BLaER1 treated with 17β-estradiol and CSF1 and Interleukin-3, amounts not matched to agents 10 nM and 100 nM (cell line): ENCODE results near the gene CABP7.
A peak's percentile ranks its signal among the peaks of the same experiment; 100 is the strongest.

Experiments used
- H3K27ac ChIP-seq, 11 experiments: shearing (Covaris generic); formaldehyde crosslinking; 2 replicates each; pipeline ENCODE4 v1.8.1; 2022
- H3K27me3 ChIP-seq, 11 experiments: shearing (Covaris generic); formaldehyde crosslinking; 2 replicates each; pipeline ENCODE4 v1.8.1; 2022
- H3K36me3 ChIP-seq, 11 experiments: shearing (Covaris generic); formaldehyde crosslinking; 2 replicates each; pipeline ENCODE4 v1.8.1; 2022
- H3K4me1 ChIP-seq, 10 experiments: shearing (Covaris generic); formaldehyde crosslinking; 2 replicates each; pipeline ENCODE4 v1.8.1; 2022
- H3K4me2 ChIP-seq, 11 experiments: shearing (Covaris generic); formaldehyde crosslinking; 2 replicates each; pipeline ENCODE4 v1.8.1; 2022
- H3K4me3 ChIP-seq, 10 experiments: shearing (Covaris generic); formaldehyde crosslinking; 2 replicates each; pipeline ENCODE4 v1.8.1; 2022
- H3K9ac ChIP-seq, 11 experiments: shearing (Covaris generic); formaldehyde crosslinking; 2 replicates each; pipeline ENCODE4 v1.8.1; 2022
- H3K9me3 ChIP-seq, 11 experiments: shearing (Covaris generic); formaldehyde crosslinking; replicated peaks in 1 of 11; 2 replicates each; pipeline ENCODE4 v1.8.1; 2022
- H4K20me1 ChIP-seq, 11 experiments: shearing (Covaris generic); formaldehyde crosslinking; 2 replicates each; pipeline ENCODE4 v1.8.1; 2022
- Cebpa-rat ChIP-seq, 11 experiments: shearing (Covaris generic); IDR thresholded peaks; 2 replicates each; pipeline ENCODE4 v1.8.1; 2022

CABP7 gene

GRCh38 chr22:29719899-29720645 is at the start of gene CABP7:
CABP7 (plus strand) TSS chr22:29720003; CDS start chr22:29720425, 422 bp downstream.
- no peaks in the 10 kb centered on the region for H3K9me3 ChIP-seq
- no peak within 1 kb of the TSS for H3K27ac ChIP-seq
- peaks cover 71 to 100% (median 96%) of the 10 kb centered on the region in 11 experiments for H3K27me3 ChIP-seq
- H3K4me2 ChIP-seq = peak within 1 kb of the TSS; percentile 76 to 89 (median 86)
- no peak for TF ChIP-seq Cebpa-rat (IDR thresholded peaks at IDR 0.05)
- H4K20me1 ChIP-seq = peaks cover 0 to 95% (median 31%) of the 10 kb centered on the region in 11 experiments; a peak in 14 of 22 replicates
- H3K4me3 ChIP-seq = peak within 1 kb of the TSS; percentile 28 to 66 (median 53); a peak in 17 of 20 replicates
- H3K4me1 ChIP-seq = peaks cover 0 to 14% (median 4%) of the 10 kb centered on the region in 10 experiments; a peak in 6 of 20 replicates
- H3K36me3 ChIP-seq = no peaks in the 10 kb centered on the region
- H3K9ac ChIP-seq = peak within 1 kb of the TSS in 2 of 11 experiments; percentile 6 to 44; a peak in 1 of 22 replicates

DNA sequence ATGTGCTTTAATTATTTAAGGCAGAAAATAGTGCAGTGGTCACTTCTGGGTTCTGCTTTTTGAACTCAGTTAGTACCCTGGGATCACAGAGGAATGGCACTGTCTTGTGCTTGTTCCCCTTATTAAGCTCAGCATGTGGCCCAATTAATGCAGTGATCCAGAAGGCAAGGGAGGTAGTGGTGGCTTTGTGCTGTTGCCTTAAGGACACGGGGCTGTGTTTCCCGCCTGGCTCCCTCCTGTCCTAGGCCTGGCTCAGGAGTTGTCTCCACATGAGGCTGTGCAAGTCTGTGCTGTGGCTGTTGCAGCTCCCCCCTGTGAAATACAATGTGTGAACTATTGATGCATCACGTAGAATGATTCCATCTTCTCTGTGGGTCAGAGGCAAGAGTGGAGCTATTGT is 49.2 kb upstream of the CABP7 start:
- H3K27ac ChIP-seq = no peak overlapping the region
- no peaks in the 10 kb centered on the region for H3K27me3 ChIP-seq
- H4K20me1 ChIP-seq = peaks cover 0 to 42% (median 0%) of the 10 kb centered on the region in 11 experiments; a peak in 8 of 22 replicates
- no peaks in the 10 kb centered on the region for H3K4me1 ChIP-seq
- TF ChIP-seq Cebpa-rat (IDR thresholded peaks at IDR 0.05) = no peak
- no peak overlapping the region for H3K4me2 ChIP-seq
- H3K9ac ChIP-seq = no peak overlapping the region
- H3K9me3 ChIP-seq = no peaks in the 10 kb centered on the region
- H3K36me3 ChIP-seq = peaks cover 86 to 99% (median 97%) of the 10 kb centered on the region in 11 experiments
- no peak overlapping the region for H3K4me3 ChIP-seq

- no peak for TF ChIP-seq Cebpa-rat (IDR thresholded peaks at IDR 0.05)
- no peak overlapping the region for H3K9ac ChIP-seq
- H3K27me3 ChIP-seq = no peaks in the 10 kb centered on the region
- H3K9me3 ChIP-seq = no peaks in the 10 kb centered on the region
- no peak overlapping the region for H3K4me3 ChIP-seq
- peaks cover 96 to 100% (median 99%) of the 10 kb centered on the region in 11 experiments for H3K36me3 ChIP-seq
- no peak overlapping the region for H3K4me2 ChIP-seq
- no peak overlapping the region for H3K27ac ChIP-seq
- peaks cover 0 to 46% (median 0%) of the 10 kb centered on the region in 11 experiments; a peak in 8 of 22 replicates for H4K20me1 ChIP-seq
- no peaks in the 10 kb centered on the region for H3K4me1 ChIP-seq
Observed at GRCh38 chr22:29673361-29674066, 46.3 kb upstream of the CABP7 start.

GRCh38 chr22:29674121-29674520 is 45.7 kb upstream of the CABP7 start:
- TF ChIP-seq Cebpa-rat (IDR thresholded peaks at IDR 0.05) = no peak
- peaks cover 0 to 40% (median 0%) of the 10 kb centered on the region in 11 experiments; a peak in 8 of 22 replicates for H4K20me1 ChIP-seq
- no peak overlapping the region for H3K27ac ChIP-seq
- no peak overlapping the region for H3K4me2 ChIP-seq
- no peak overlapping the region for H3K9ac ChIP-seq
- H3K4me1 ChIP-seq = no peaks in the 10 kb centered on the region
- H3K4me3 ChIP-seq = no peak overlapping the region
- no peaks in the 10 kb centered on the region for H3K9me3 ChIP-seq
- H3K36me3 ChIP-seq = peaks cover 96 to 100% (median 99%) of the 10 kb centered on the region in 11 experiments
- H3K27me3 ChIP-seq = no peaks in the 10 kb centered on the region

DNA sequence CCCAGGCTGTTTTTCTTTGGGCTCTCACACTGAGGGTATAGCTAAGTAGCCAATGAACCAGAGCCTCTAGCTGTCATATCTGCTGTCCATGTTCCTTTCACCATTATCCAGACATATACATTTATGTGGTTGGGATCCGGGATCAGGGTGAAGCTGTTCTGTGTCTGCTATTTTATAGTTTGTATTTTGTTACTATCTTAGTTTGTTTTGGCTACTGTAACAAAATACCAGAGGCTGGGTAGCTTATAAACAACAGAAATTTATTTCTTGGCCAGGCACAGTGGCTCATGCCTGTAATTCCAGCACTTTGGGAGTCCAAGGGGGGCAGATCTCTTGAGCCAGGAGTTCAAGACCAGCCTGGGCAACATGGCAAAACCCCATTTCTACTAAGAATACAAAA is 40.5 kb upstream of the CABP7 start:
- no peaks in the 10 kb centered on the region for H3K4me1 ChIP-seq
- no peak for TF ChIP-seq Cebpa-rat (IDR thresholded peaks at IDR 0.05)
- no peak overlapping the region for H3K4me2 ChIP-seq
- H3K27me3 ChIP-seq = no peaks in the 10 kb centered on the region
- no peaks in the 10 kb centered on the region for H3K9me3 ChIP-seq
- peaks cover 98 to 100% (median 99%) of the 10 kb centered on the region in 11 experiments for H3K36me3 ChIP-seq
- no peak overlapping the region for H3K27ac ChIP-seq
- H4K20me1 ChIP-seq = peaks cover 0 to 26% (median 0%) of the 10 kb centered on the region in 11 experiments; a peak in 7 of 22 replicates
- no peak overlapping the region for H3K4me3 ChIP-seq
- H3K9ac ChIP-seq = no peak overlapping the region

GRCh38 chr22:29683536-29683935 is 36.3 kb upstream of the CABP7 start:
- peaks cover 72 to 100% (median 99%) of the 10 kb centered on the region in 11 experiments for H3K36me3 ChIP-seq
- no peak overlapping the region for H3K4me3 ChIP-seq
- H3K4me1 ChIP-seq = peaks cover 0 to 5% (median 0%) of the 10 kb centered on the region in 10 experiments; a peak in 1 of 20 replicates
- H3K9me3 ChIP-seq = no peaks in the 10 kb centered on the region
- no peaks in the 10 kb centered on the region for H3K27me3 ChIP-seq
- peaks cover 0 to 32% (median 0%) of the 10 kb centered on the region in 11 experiments; a peak in 7 of 22 replicates for H4K20me1 ChIP-seq
- no peak overlapping the region for H3K27ac ChIP-seq
- no peak overlapping the region for H3K4me2 ChIP-seq
- no peak for TF ChIP-seq Cebpa-rat (IDR thresholded peaks at IDR 0.05)
- no peak overlapping the region for H3K9ac ChIP-seq

GRCh38 chr22:29684244-29684643 is 35.6 kb upstream of the CABP7 start:
- Histone ChIP-seq H3K4me2 (no peak overlapping the region), H3K36me3 (peaks cover 65 to 97% (median 93%) of the 10 kb centered on the region in 11 experiments), H3K27ac (no peak overlapping the region)

GRCh38 chr22:29689206-29689879 is 30.5 kb upstream of the CABP7 start:
- no peak for TF ChIP-seq Cebpa-rat (IDR thresholded peaks at IDR 0.05)
- H3K9me3 ChIP-seq = no peaks in the 10 kb centered on the region
- peak overlapping the region in 3 of 11 experiments; percentile 3 to 20 (median 8); a peak in 4 of 22 replicates for H3K4me2 ChIP-seq
- no peak overlapping the region; a peak in 1 of 22 replicates for H3K9ac ChIP-seq
- H3K4me3 ChIP-seq = no peak overlapping the region
- H3K4me1 ChIP-seq = peaks cover 0 to 51% (median 39%) of the 10 kb centered on the region in 10 experiments; a peak in 15 of 20 replicates
- H3K27ac ChIP-seq = no peak overlapping the region
- H3K36me3 ChIP-seq = peaks cover 28 to 88% (median 73%) of the 10 kb centered on the region in 11 experiments
- no peaks in the 10 kb centered on the region for H3K27me3 ChIP-seq
- peaks cover 5 to 74% (median 29%) of the 10 kb centered on the region in 11 experiments; a peak in 16 of 22 replicates for H4K20me1 ChIP-seq

More at GRCh38 chr22:29684244-29684643, 35.6 kb upstream of the CABP7 start:
- no peak overlapping the region for H3K4me3 ChIP-seq
- no peak overlapping the region for H3K9ac ChIP-seq
- no peak for TF ChIP-seq Cebpa-rat (IDR thresholded peaks at IDR 0.05)
- peaks cover 0 to 11% (median 2%) of the 10 kb centered on the region in 10 experiments; a peak in 6 of 20 replicates for H3K4me1 ChIP-seq
- no peaks in the 10 kb centered on the region for H3K9me3 ChIP-seq
- no peaks in the 10 kb centered on the region for H3K27me3 ChIP-seq
- H4K20me1 ChIP-seq = peaks cover 0 to 39% (median 3%) of the 10 kb centered on the region in 11 experiments; a peak in 11 of 22 replicates
